EL (cell line): ENCODE results near the gene LCA5.
"Not testable (repeated sequence)": the region's sequence is repeated elsewhere in the genome, so short reads cannot be mapped to it uniquely, and the experiment has no call there.

ENCODE experiments used
- DNase-seq: peaks from one replicate; pipeline ENCODE4 v3.0.0-alpha.2; 2016

LCA5 gene

GRCh38 chr6:79536954-79537747, at the start of gene LCA5:
Gene LCA5, minus strand, starts transcription at chr6:79537430. Its CDS starts 18,536 bp downstream, at chr6:79518894.
- peak; percentile 97 for DNase-seq

GRCh38 chr6:79586548-79586947, 49.3 kb upstream of the LCA5 start:
- DNase-seq: peak; percentile 36

GRCh38 chr6:79584332-79584731, 47.1 kb upstream of the LCA5 start:
- DNase-seq: no peak

- DNase-seq: not testable (repeated sequence)
Measured at GRCh38 chr6:79577926-79578325, 40.7 kb upstream of the LCA5 start.

GRCh38 chr6:79574630-79575225, 37.5 kb upstream of the LCA5 start:
- DNase-seq: peak; percentile 75

- no peak for DNase-seq
Measured at GRCh38 chr6:79574174-79574573, 36.9 kb upstream of the LCA5 start.

GRCh38 chr6:79571030-79571367, 33.8 kb upstream of the LCA5 start:
- DNase-seq: no peak

- peak; percentile 43 for DNase-seq
Measured at GRCh38 chr6:79570129-79571029, 33.1 kb upstream of the LCA5 start.

- no peak for DNase-seq
Measured at GRCh38 chr6:79568996-79569395, 31.8 kb upstream of the LCA5 start.

- DNase-seq: no peak
Measured at GRCh38 chr6:79564636-79565035, 27.4 kb upstream of the LCA5 start.

- no peak for DNase-seq
Measured at GRCh38 chr6:79559706-79560105, 22.5 kb upstream of the LCA5 start.

- no peak for DNase-seq
Measured at GRCh38 chr6:79557673-79558467, 20.6 kb upstream of the LCA5 start.

- no peak for DNase-seq
Measured at GRCh38 chr6:79554305-79554704, 17.1 kb upstream of the LCA5 start.

GRCh38 chr6:79551401-79551800, 14.2 kb upstream of the LCA5 start:
- DNase-seq: no peak

- DNase-seq: no peak
Measured at GRCh38 chr6:79548304-79548703, 11.1 kb upstream of the LCA5 start.

- peak; percentile 30 for DNase-seq
Measured at GRCh38 chr6:79546186-79546585, 9.0 kb upstream of the LCA5 start.

GRCh38 chr6:79544939-79545450, 7.8 kb upstream of the LCA5 start:
- DNase-seq: peak; percentile 97

GRCh38 chr6:79544299-79544927, 7.2 kb upstream of the LCA5 start:
- DNase-seq: peak; percentile 16

- no peak for DNase-seq
Measured at GRCh38 chr6:79543886-79544285, 6.7 kb upstream of the LCA5 start.

- DNase-seq: no peak
Measured at GRCh38 chr6:79543411-79543810, 6.2 kb upstream of the LCA5 start.

GRCh38 chr6:79538106-79538971, 1.1 kb upstream of the LCA5 start:
- peak; percentile 4 for DNase-seq
